GM15510 (cell line): ENCODE results near the gene MFSD12.

ENCODE experiments used
- POLR2A ChIP-seq: IDR thresholded peaks from 3 replicates; pipeline ENCODE4 v1.6.1; 2011; ENCODE audit warnings: borderline replicate concordance; ENCODE audit not compliant: insufficient read length; ENCODE audit errors: extremely low read depth

The MFSD12 gene

GRCh38 chr19:3547767-3548282 is 9.6 kb downstream of the MFSD12 start:
- TF ChIP-seq POLR2A, result no peak

GRCh38 chr19:3547301-3547731 is 10.1 kb downstream of the MFSD12 start:
- no peak for TF ChIP-seq POLR2A

GRCh38 chr19:3546119-3546518 is 11.3 kb downstream of the MFSD12 start:
- TF ChIP-seq POLR2A, result no peak

GRCh38 chr19:3545669-3546034 is 11.7 kb downstream of the MFSD12 start:
- no peak for TF ChIP-seq POLR2A

GRCh38 chr19:3544742-3545668 is 12.4 kb downstream of the MFSD12 start:
- no peak for TF ChIP-seq POLR2A

GRCh38 chr19:3544058-3544376 is 13.4 kb downstream of the MFSD12 start:
- no peak for TF ChIP-seq POLR2A

- no peak for TF ChIP-seq POLR2A
Measured at GRCh38 chr19:3543150-3544057, 14.0 kb downstream of the MFSD12 start.

- TF ChIP-seq POLR2A, result no peak
Measured at GRCh38 chr19:3539756-3540118, 17.6 kb downstream of the MFSD12 start.

GRCh38 chr19:3538965-3539755 is 18.2 kb downstream of the MFSD12 start, which contains the start of gene TEKTIP1:
Gene TEKTIP1 (plus strand): TSS chr19:3539174. CDS start chr19:3539178, 4 bp downstream.
- TF ChIP-seq POLR2A, result no peak

- TF ChIP-seq POLR2A, result no peak
Measured at GRCh38 chr19:3538258-3538929, 19.0 kb downstream of the MFSD12 start.

GRCh38 chr19:3537438-3538240 is 19.7 kb downstream of the MFSD12 start:
- no peak for TF ChIP-seq POLR2A

GRCh38 chr19:3537101-3537437 is 20.3 kb downstream of the MFSD12 start:
- no peak for TF ChIP-seq POLR2A

GRCh38 chr19:3536429-3537100 is 20.8 kb downstream of the MFSD12 start:
- TF ChIP-seq POLR2A, result no peak
